Activated T-helper 1 cell treated with anti-CD3 and anti-CD28 coated beads, Interleukin-2, amount 50 U/mL, for 16 hours (primary cell): Measurements from ENCODE around the gene TMED4.
"Not testable (repeated sequence)": the region's sequence is repeated elsewhere in the genome, so short reads cannot be mapped to it uniquely, and the experiment has no call there.

Experiments used
- DNase-seq, 2 donors: peaks; one replicate each; pipeline ENCODE4 v3.0.0-alpha.2; 2020; ENCODE audit warnings: low read depth in 1 of 2, low spot score in 1 of 2

Gene TMED4

DNA sequence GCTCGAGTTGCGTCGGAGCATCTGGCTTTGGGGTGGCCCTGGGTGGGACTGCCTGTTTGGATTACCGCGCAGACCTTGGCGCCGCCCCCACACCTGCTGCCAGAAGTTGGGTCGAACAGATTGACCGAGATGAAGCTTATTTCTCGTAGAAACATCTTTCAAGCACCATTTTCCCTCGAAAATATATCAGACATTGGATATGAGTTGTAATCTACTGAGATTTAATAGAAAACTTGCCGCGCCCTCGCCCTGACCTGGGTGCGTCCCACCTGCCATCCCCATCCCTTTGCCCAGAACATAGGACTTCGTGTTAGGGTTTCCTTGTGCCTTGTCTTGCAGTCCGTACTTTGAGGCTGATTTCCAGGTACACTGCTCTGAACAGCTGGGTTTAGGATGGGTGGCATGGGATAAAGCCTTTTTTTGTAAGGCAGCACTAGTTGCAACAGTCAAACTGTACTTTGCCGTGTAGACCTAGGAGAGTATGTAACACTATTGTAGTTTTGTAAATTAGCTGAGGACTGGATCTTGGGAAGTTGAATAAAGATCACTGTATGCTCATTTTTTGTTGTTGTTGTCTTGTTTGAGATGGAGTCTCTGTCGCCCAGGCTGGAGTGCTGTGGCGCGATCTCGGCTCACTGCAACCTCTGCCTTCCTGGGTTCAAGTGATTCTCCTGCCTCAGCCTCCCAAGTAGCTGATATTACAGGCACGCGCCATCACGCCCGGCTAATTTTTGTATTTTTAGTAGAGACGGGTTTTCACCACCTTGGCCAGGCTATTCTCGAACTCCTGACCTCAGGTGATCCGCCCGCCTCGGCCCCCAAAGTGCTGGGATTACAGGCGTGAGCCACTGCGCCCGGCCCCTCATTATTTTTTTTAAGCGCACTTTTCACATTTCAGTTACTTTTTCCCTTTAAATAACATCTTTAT lies 25.4 kb upstream of the TMED4 start:
- no peak for DNase-seq

DNA sequence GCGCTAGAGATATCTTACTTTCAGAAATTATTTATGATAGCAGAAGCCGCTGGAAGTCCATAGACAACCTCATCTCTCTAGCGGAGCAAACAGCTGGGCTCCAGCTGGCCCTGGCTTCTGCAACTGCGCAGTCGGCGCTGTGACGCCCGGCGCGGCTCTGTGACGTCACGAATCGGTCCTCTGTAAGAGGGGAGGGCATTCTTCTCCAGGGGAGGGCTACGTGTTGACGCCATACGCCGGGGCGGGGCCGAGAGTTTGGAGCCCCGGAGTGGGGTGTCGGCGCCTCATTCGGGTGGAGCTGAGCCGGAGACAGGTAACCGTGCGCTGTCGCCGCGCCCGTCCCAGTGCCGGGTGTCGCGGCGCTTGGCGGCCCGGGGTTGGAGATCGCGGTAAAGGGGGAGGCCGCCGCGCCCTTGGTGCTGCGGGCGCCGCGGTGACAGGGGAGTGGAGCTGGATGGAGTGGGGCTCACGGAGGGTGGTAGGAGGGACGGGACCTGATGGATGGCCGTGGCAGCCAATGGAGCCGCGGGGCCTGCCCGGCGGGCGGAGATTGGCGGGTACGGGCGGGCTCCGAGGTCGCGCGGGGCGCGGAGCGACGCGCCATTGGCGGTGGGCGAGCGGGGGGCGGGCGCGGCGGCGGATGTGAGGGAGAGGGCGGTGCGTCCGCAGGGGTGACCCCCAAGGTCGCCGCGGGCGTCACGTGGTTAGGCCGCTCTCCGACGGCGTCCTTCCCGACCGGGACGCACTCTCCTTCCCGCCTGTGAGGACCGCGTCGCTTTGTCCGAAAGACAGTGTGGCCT lies 24.5 kb upstream of the TMED4 start, which contains the start of gene OGDH:
Gene OGDH (plus strand): TSS at position 287 of the 800 bp plus-strand sequence. CDS start 17,717 bp downstream, outside the sequence.
- peak; percentile 98 to 99 for DNase-seq

DNA sequence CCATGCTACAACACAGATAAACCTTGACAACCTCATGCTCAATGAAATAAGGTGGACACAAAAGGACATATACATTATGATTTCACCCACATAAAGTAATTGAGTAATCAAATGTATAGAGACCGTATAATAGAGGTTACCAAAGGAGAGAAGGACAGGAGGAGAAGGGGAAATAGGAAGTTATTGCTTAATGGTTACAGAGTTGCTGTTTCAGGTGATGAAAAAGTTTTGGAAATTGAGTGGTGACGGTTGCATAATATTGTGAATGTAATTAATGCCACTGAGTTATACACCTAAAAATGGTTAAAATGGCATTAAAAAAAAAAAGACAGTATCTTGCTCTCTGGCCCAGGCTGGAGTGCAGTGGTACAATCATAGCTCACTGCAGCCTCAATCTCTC lies 22.9 kb upstream of the TMED4 start:
- no peak for DNase-seq

DNA sequence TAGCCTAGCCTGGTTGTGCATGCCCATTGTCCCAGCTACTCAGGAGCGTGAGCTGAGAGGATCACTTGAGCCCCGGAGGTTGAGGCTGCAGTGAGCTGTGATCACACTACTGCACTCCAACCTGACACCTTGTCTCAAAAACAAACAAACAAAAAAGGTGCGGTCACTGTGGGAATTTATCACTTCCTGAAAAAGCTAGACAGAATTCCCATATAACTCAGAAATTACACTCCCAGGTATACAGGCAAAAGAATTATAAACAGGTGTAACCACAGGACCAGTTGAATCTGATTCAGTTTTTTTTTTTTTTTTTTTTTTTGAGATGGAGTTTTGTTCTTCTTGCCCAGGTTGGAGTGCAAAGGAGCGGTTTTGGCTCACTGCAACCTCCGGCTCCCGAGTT lies 21.2 kb upstream of the TMED4 start:
- DNase-seq = no peak

DNA sequence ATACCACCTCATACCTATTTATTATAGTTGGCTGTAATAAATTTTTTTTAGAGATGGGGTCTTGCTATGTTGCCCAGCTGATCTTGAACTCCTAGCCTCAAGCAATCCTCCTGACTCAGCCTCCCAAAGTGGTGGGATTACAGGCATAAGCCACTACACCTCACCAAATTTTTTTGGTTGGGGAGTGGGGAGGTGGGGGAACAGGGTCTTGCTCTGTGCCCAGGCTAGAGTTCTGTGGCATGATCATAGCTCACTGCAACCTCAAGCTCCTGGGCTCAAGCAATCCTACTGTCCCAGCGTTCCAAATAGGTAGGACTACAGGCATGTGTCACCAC lies 20.5 kb upstream of the TMED4 start:
- no peak for DNase-seq

DNA sequence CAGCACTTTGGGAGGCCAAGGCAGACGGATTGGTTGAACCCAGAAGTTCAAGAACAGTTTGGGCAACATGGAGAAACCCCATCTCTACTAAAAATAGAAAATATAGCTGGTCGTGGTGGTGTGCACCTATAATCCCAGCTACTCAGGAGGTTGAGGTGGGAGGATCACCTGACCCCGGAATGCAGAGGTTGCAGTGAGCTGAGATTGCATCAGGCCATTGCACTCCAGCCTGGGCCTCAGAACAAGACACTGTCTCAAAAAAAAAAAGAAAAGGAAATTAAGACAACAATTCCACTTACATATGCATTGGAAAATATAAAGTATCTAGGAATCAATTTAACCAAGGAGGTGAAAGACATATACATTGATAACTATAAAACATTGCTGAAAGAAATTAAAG lies 17.2 kb upstream of the TMED4 start:
- DNase-seq = no peak

DNA sequence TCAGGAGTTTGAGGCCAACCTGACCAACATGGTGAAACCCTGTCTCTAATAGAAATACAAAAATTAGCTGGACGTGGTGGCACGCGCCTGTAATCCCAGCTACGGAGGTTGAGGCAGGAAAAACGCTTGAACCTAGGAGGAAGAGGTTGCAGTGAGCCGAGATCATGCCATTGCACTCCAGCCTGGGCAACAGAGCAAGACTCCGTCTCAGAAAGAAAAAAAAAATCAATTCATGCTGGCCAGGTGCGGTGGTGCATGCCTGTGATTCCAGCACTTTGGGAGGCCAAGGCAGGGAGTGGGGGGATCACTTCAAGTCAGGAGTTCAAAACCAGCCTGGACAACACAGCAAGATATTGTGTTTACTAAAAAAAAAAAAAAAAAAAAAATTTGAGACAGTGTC lies 15.2 kb upstream of the TMED4 start:
- DNase-seq = not testable (repeated sequence)

DNA sequence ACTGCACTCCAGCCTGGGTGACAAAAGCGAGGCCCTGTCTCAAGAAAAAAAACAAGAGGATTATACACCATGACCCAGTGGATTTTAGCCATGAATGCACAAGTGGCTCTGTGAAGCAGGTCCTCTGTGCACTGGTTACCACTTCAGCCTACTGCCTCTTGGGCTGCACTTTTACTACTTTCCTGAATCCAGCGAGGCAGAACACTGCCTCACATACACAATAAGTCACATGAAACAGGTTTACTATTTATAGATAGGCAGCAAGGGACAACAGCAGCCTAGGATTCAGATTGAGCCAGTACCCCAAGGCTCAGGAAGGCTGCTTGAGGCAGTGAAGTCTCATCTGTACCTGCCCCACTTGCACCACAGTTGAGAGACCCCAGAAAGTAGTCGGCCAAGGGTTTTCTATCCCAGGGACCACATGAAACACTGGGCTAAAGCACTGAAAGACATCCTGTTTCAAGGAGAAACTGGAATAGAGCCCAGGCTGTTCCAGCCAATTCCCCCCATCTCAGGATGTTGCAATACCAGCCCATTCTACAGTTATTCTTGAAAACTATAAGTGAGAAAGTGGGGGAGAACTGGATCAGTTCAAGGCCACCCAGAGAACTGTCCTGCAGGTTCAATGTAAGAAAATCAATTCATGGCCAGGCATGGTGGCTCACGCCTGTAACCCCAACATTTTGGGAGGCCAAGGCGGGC lies 14.1 kb upstream of the TMED4 start:
- DNase-seq = no peak

DNA sequence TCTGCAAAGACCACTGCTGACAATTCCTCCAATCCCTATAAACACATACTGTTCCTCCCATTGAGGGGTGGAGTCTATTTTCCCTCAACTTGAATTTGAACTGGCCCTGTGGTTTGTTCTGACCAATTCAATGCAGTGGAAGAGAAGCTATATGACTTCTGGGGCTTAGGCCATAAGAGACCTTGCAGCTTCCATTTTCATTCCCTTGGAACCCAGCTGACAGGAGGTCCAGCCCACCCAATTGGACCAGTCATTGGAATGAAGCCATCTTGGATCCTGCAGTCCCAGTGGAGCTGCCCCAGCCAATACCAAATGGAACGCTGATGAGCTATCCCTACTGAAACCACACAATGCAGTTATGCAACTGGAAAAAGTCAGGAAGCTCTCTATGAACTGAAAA lies 8.9 kb upstream of the TMED4 start:
- DNase-seq = no peak

DNA sequence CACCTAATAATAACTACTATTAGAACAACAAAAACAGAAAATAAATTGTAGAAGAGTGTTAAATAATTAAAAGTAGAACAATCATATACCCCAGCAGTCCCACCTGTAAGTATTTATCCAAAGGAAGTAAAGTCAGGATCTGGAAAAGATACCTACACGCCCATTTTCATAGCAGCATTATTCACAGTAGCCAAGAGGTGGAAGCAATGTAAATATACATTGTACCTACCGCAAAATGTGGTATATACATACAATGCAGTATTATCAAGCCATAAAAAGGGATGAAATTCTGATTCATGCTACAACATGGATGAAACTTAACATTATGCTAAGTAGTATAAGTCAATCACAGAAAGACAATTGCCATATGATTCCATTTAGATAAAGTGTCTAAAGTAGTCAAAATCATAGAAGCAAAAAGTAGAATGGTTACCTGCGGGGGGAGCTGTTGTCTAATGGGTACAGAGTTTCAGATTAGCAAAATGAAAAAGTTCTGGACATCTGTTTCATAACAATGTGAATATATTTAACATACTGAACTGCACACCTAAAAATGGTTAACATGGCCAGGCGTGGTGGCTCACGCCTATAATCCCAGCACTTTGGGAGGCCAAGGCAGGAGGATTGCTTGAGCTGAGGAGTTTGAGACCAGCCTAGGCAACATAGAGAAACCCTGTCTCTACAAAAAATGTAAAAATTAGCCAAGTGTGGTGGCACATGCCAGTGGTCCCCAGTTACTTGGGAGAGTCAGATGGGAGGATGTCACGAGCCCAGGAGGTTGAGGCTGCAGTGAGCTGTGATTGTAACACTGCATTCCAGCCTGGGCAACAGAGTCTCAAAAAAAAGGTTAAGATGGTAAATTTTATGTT lies 6.0 kb upstream of the TMED4 start:
- DNase-seq = peak in 1 of 2 donors; percentile 32

DNA sequence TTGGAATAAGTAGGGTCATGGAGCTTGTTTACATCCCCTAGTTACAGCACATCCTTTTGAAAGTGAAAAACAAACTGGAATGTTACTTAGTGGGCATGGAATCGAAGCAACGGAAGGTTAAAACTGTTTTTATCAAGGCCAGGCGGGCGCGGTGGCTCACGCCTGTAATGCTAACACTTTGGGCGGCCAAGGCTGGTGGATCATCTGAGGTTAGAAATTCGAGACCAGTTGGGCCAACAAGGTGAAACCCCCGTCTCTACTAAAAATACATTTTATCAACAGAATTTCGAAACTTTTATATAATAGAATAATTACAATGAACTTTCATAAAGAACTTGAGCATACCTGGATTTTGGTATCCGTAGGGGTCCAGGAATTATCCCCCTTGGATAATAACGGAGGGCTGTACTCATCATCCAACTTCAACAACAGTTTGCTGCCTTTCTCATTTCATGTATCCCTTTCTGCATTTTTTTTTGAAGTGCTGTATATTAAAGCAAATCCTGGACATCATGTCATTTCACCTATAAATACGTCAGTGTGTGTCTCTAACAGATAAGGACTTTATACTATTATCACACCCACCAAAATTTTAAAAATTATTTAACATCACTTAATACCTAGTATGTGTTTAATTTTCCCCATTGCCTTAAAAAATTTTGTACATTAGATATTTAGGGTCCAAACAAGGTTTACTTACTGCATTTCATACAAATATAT lies 1.3 kb upstream of the TMED4 start:
- no peak for DNase-seq

DNA sequence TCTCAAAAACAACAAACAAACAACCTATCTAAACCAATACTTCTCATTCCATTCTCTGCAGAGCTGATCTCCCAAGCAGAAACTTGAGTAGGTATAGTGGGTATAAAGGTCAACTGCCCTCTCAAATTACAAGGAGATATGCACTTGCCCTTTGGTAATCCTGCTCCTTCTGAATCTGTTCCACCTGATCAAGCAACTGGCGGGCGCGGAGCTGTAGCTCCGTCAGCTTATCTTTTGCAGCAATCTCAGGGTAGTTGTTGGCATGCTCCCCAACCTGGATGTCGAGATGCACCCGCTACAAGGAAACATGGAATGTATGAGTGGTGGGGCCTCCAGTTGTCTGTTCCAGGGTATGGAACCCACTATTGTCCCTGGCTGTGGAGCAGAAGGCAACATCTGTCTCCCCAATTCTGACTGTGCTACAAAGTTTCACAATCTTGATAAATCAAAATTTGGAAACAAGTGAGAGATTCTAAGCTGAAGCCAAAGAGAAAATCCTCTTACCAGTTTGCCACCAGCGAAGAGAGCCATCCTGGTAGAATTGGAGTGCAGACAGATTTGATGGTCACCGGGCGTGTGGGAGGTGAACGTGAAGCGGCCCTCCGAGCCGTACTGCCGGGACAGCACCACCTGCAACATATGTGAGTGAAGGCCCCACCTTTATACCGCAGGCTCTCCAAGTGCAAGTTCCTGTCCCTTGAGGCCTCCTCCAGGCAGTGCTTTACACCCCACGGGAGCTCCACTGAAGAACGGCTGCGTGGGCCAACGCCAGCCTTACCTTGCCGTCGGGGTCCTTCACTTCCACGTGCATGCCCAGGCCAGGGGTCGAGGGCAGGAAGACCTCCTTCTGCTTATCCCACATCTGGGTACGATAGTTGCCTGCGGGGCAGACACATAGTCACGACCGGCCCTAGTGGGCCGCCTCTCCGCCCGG lies 819 bp downstream of the TMED4 start:
- DNase-seq = peak; percentile 14 to 23

DNA sequence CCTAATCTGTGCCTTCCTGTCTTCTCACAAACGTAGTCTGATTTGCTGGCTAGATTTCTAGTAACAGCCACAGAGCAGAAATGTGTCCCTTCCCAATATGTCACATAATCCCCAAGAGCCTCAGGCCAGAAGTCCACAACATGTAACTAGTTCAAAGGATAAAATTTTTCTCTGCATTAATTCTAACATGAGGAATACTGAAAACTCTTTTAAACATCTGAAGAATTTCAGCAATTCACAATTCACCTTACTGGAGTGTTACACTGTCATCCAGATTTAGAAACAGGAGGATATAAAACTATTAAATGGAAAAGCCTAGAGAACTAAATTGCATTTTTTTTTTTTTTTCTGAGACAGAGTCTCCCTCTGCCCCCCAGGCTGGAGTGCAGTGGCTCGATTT lies 5.8 kb downstream of the TMED4 start:
- no peak for DNase-seq

DNA sequence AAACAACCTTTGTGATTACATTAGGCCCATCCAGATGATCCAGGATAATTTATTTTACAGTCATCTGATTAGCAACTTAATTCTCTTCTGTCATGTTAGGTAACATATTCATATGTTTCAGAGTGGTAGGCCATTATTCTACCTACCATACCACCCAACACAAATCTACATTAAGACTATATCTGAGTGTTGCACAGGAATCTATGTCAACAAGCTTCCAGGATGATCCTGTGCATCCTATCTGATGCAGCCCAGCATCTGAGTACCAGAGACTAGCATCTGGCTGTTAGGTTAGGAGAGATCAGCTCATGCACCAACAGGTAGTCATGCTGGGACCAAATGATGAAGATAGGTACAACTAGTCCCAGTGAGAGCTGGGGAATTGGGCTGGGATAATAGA lies 7.0 kb downstream of the TMED4 start:
- no peak for DNase-seq

DNA sequence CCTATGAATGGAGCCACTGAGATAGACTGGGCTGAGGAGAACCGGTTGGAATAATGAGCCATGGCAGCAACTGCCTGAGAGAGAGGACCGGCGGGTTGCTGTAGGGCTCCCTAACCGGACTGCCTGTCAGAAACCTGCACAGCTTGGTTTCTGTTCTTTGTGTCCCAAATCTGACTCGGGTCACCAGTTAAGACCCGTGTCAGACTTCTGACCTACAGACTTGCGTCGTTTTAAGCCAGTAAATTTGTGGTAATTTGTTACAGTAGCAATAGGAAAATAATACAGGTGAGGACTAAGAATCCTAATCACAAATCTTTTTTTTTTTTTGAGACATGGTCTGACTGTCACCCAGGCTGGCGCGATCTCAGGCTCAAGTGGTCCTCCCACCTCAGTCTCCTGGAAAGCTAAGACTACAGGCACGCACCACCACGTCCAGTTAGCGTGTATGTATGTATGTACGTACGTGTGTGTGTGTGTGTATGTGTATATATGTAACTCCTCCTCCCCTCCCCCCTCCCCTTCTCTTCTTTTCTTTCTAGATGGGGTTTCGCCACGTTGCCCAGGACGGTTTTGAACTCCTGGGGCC lies 7.7 kb downstream of the TMED4 start:
- no peak for DNase-seq

DNA sequence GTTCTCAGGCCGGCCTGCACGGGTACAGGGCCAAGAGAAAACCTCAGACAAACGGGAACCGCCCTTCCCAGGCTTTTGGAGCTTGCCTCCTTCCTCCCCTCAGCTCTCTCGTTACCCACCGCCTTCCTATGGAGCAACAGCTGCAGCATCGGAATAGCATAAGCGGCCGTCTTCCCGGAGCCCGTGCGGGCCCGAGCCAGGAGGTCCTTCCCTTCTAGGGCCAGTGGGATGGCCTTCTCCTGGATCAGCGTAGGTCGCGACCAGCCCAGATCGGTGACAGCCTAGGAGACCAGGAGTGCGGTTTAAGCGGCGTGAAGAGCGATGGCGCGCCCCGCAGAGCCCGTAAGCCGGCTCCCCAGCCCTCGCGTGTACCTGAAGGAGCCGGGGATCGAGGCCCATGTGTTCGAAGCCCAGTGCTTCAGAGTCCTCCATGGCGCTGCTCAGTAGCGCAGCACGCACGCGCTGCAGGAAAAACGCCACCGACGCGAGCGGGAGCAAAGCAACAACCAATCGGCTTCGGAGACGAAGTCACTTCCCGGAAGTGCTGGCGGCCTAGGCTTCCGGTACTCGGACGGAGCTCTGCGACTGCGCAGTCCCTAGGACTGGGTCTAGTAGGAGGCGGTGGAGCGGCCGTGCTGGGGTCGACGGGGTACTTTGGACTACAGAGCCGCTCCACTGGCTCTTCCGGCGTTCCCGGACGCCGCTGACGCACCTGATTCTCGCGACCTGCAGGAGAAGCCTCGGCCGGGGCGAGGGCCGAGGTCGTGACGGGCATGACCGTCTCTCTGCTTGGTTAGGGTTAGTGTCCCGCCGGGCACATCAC lies 8.4 kb downstream of the TMED4 start, which contains the start of gene DDX56:
Gene DDX56 (minus strand): TSS at position 445 of the 823 bp plus-strand sequence. CDS start 13 bp downstream, at position 432.
- peak; percentile 85 to 91 for DNase-seq

DNA sequence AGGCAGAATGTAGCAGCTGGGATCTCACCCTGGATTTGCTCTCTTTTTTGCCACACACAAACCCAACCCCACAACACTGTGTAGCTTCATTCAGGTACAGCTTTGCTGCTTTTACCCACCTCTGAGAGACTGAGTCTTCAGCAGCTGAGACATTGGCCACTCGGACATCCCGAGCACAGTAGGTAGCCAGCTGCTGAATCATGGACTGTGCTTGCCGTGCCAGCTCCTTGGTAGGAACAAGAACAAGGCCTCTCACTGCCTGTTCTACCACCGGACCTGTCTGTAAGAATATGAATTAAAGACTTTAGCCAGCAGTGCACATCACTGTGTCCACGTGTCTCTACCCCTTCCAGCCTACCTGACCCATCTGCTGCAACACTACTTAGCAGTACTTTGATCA lies 9.3 kb downstream of the TMED4 start:
- DNase-seq = no peak

DNA sequence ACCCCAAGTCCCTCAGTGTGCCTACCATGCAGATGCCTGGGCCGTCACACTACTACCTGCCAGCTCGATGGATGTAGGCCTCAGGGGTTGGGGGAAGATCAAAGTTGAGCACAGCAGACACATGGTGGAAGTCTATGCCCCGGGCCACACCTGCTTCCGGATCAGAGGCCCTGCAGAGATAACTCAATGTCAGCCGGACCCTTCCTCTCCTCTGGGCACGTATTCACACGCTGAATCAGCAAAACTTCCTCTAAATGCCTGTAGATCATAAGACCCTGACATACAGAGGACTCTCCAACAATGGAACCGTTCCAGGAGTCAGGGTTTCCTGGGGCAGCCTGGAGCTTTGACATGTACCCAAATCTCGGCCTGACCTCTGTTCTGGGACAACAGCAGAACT lies 12.1 kb downstream of the TMED4 start:
- no peak for DNase-seq
